NCI-H748 (cell line): ENCODE results near the gene CCDC117.
A peak's percentile ranks its signal among the peaks of the same experiment; 100 is the strongest.
"Not testable (repeated sequence)": the region's sequence is repeated elsewhere in the genome, so short reads cannot be mapped to it uniquely, and the experiment has no call there.

Source experiments
- DNase-seq: peaks from one replicate; lab custom pipeline; 2025; ENCODE audit not compliant: unreplicated experiment; lab: John Stamatoyannopoulos, UW

The CCDC117 gene

GRCh38 chr22:28772633-28773460 lies at the start of gene CCDC117:
Gene CCDC117 (plus strand): TSS chr22:28772695. CDS start chr22:28772850, 155 bp downstream.
- DNase-seq, result peak; percentile 92

GRCh38 chr22:28728002-28728401 lies 44.5 kb upstream of the CCDC117 start:
- no peak for DNase-seq

- no peak for DNase-seq
Measured at GRCh38 chr22:28728621-28729313, 43.7 kb upstream of the CCDC117 start.

GRCh38 chr22:28730179-28730578 lies 42.3 kb upstream of the CCDC117 start:
- DNase-seq, result no peak

GRCh38 chr22:28734393-28734792 lies 38.1 kb upstream of the CCDC117 start:
- DNase-seq, result no peak

- peak; percentile 73 for DNase-seq
Measured at GRCh38 chr22:28736301-28737155, 36.0 kb upstream of the CCDC117 start.

GRCh38 chr22:28737701-28738100 lies 34.8 kb upstream of the CCDC117 start:
- no peak for DNase-seq

- DNase-seq, result not testable (repeated sequence)
Measured at GRCh38 chr22:28738876-28739275, 33.6 kb upstream of the CCDC117 start.

- peak; percentile 30 for DNase-seq
Measured at GRCh38 chr22:28741200-28741784, 31.2 kb upstream of the CCDC117 start.

- peak; percentile 97 for DNase-seq
Measured at GRCh38 chr22:28741785-28742561, 30.5 kb upstream of the CCDC117 start, which contains the start of the genes CHEK2 and HSCB. Gene CHEK2 (minus strand): TSS chr22:28741820. CDS start chr22:28734721, 7,099 bp downstream. Gene HSCB (plus strand): TSS chr22:28742039. CDS start chr22:28742096, 57 bp downstream.

- no peak for DNase-seq
Measured at GRCh38 chr22:28742562-28742962, 29.9 kb upstream of the CCDC117 start.

GRCh38 chr22:28743852-28744251 lies 28.6 kb upstream of the CCDC117 start:
- no peak for DNase-seq

GRCh38 chr22:28750471-28750881 lies 22.0 kb upstream of the CCDC117 start:
- no peak for DNase-seq

- DNase-seq, result not testable (repeated sequence)
Measured at GRCh38 chr22:28754512-28754911, 18.0 kb upstream of the CCDC117 start.

GRCh38 chr22:28759861-28760560 lies 12.5 kb upstream of the CCDC117 start:
- DNase-seq, result peak; percentile 60

- no peak for DNase-seq
Measured at GRCh38 chr22:28761449-28761755, 11.1 kb upstream of the CCDC117 start.

GRCh38 chr22:28762000-28762399 lies 10.5 kb upstream of the CCDC117 start:
- not testable (repeated sequence) for DNase-seq

- no peak for DNase-seq
Measured at GRCh38 chr22:28766628-28767027, 5.9 kb upstream of the CCDC117 start.

GRCh38 chr22:28768701-28769393 lies 3.6 kb upstream of the CCDC117 start:
- peak; percentile 11 for DNase-seq
